Mucosa of gallbladder (tissue), 1 donor: ENCODE measurements around the gene DAGLA. TPM values are rescaled to one million over a fixed set of nuclear protein-coding genes. Genes with fewer than 3 reads are reported as not detected.

ENCODE experiments used
- DNase-seq: peaks from one replicate; pipeline ENCODE4 v3.0.0-alpha.2; 2020; ENCODE audit warnings: low spot score
- total RNA-seq: library from RNA; stranded (reverse); gene quantifications from one replicate; pipeline ENCODE4 v1.2.1, GENCODE V29; 2021
- donor health status: DM: no; HTN: no; CAD: no.

DAGLA gene
- total RNA-seq, 1 donor from 2014 or later: 10.6 TPM

GRCh38 chr11:61745781-61746441 lies 65.7 kb downstream of the DAGLA start:
- DNase-seq: no peak

- DNase-seq: no peak
Measured at GRCh38 chr11:61746442-61747191, 66.4 kb downstream of the DAGLA start.

GRCh38 chr11:61747192-61747966 lies 67.2 kb downstream of the DAGLA start:
- peak; percentile 78 for DNase-seq

GRCh38 chr11:61747967-61748285 lies 67.7 kb downstream of the DAGLA start:
- DNase-seq: no peak

- DNase-seq: no peak
Measured at GRCh38 chr11:61749591-61750217, 69.5 kb downstream of the DAGLA start.

- no peak for DNase-seq
Measured at GRCh38 chr11:61750631-61751273, 70.6 kb downstream of the DAGLA start.

GRCh38 chr11:61751384-61751783 lies 71.2 kb downstream of the DAGLA start:
- no peak for DNase-seq

- peak; percentile 52 for DNase-seq
Measured at GRCh38 chr11:61752117-61752924, 72.1 kb downstream of the DAGLA start, which contains the start of gene MYRF. Gene MYRF, plus strand, starts transcription at chr11:61752636. Its CDS starts 109 bp downstream, at chr11:61752745.

GRCh38 chr11:61752925-61753521 lies 72.8 kb downstream of the DAGLA start:
- no peak for DNase-seq

- no peak for DNase-seq
Measured at GRCh38 chr11:61753672-61754071, 73.5 kb downstream of the DAGLA start.

- peak; percentile 59 for DNase-seq
Measured at GRCh38 chr11:61754534-61755482, 74.6 kb downstream of the DAGLA start.

- DNase-seq: no peak
Measured at GRCh38 chr11:61756147-61756451, 75.9 kb downstream of the DAGLA start.

- DNase-seq: peak; percentile 87
Measured at GRCh38 chr11:61756452-61757212, 76.4 kb downstream of the DAGLA start.

- peak; percentile 45 for DNase-seq
Measured at GRCh38 chr11:61757213-61757862, 77.1 kb downstream of the DAGLA start.

GRCh38 chr11:61760946-61761345 lies 80.8 kb downstream of the DAGLA start:
- DNase-seq: no peak

- no peak for DNase-seq
Measured at GRCh38 chr11:61761440-61762222, 81.4 kb downstream of the DAGLA start.

GRCh38 chr11:61762223-61762615 lies 82.0 kb downstream of the DAGLA start:
- no peak for DNase-seq
